H9 (cell line): Measurements from ENCODE around the gene CCL16. TPM values are rescaled to one million over a fixed set of nuclear protein-coding genes. Genes with fewer than 3 reads are reported as not detected.

Source experiments
- DNase-seq: peaks from one replicate; pipeline ENCODE4 v3.0.0-alpha.2; 2017
- H2AFZ ChIP-seq: one replicate; pipeline ENCODE4 v1.6.1; 2013; ENCODE audit warnings: mild to moderate bottlenecking, low read length, control low read depth, moderate library complexity
- H2AK5ac ChIP-seq: 2 replicates; pipeline ENCODE4 v1.6.1; 2013; ENCODE audit warnings: low read length, control low read depth, mixed read lengths; ENCODE audit not compliant: insufficient read length
- H2BK120ac ChIP-seq: one replicate; pipeline ENCODE4 v1.6.1; 2013; ENCODE audit warnings: low read depth, mild to moderate bottlenecking, low read length, control low read depth, inconsistent platforms; ENCODE audit not compliant: poor library complexity, severe bottlenecking
- H2BK12ac ChIP-seq: 2 replicates; pipeline ENCODE4 v1.6.1; 2013; ENCODE audit warnings: low read length, control low read depth, mixed read lengths, low read depth; ENCODE audit not compliant: insufficient read length
- H2BK15ac ChIP-seq: 2 replicates; pipeline ENCODE4 v1.6.1; 2013; ENCODE audit warnings: low read depth, low read length, control low read depth
- H2BK20ac ChIP-seq: one replicate; pipeline ENCODE4 v1.6.1; 2013; ENCODE audit warnings: low read depth, mild to moderate bottlenecking, low read length, control low read depth, inconsistent platforms; ENCODE audit not compliant: poor library complexity, severe bottlenecking
- H2BK5ac ChIP-seq: 2 replicates; pipeline ENCODE4 v1.6.1; 2013; ENCODE audit warnings: low read length, control low read depth, mixed read lengths; ENCODE audit not compliant: insufficient read length
- H3K14ac ChIP-seq: 2 replicates; pipeline ENCODE4 v1.6.1; 2013; ENCODE audit warnings: low read length, control low read depth; ENCODE audit not compliant: insufficient read depth
- H3K18ac ChIP-seq: 2 replicates; pipeline ENCODE4 v1.6.1; 2013; ENCODE audit warnings: low read depth, mild to moderate bottlenecking, mixed read lengths, low read length, control low read depth; ENCODE audit not compliant: insufficient read length
- H3K23ac ChIP-seq: 2 replicates; pipeline ENCODE4 v1.6.1; 2013; ENCODE audit warnings: low read length, control low read depth, mixed read lengths, low read depth; ENCODE audit not compliant: insufficient read length
- H3K23me2 ChIP-seq: 2 replicates; pipeline ENCODE4 v1.6.1; 2013; ENCODE audit warnings: low read depth, mild to moderate bottlenecking, mixed read lengths, low read length, control low read depth; ENCODE audit not compliant: insufficient read length, poor library complexity, severe bottlenecking
- H3K27ac ChIP-seq: 2 replicates; pipeline ENCODE4 v1.5.1; 2013; ENCODE audit warnings: low read length, control low read depth, mixed read lengths, low read depth; ENCODE audit not compliant: insufficient read length
- H3K27me3 ChIP-seq: 2 replicates; pipeline ENCODE4 v1.6.1; 2013; ENCODE audit warnings: low read length, control low read depth, inconsistent platforms; ENCODE audit not compliant: insufficient read depth
- H3K4ac ChIP-seq: 2 replicates; pipeline ENCODE4 v1.6.1; 2013; ENCODE audit warnings: low read depth, mild to moderate bottlenecking, control low read depth, inconsistent platforms, low read length, moderate library complexity
- H3K4me1 ChIP-seq: 2 replicates; pipeline ENCODE4 v1.6.1; 2013; ENCODE audit warnings: low read length, control low read depth, inconsistent platforms; ENCODE audit not compliant: insufficient read depth
- H3K4me2 ChIP-seq: 2 replicates; pipeline ENCODE4 v1.6.1; 2013; ENCODE audit warnings: low read length, control low read depth, mixed read lengths; ENCODE audit not compliant: insufficient read length, insufficient read depth
- H3K56ac ChIP-seq: 2 replicates; pipeline ENCODE4 v1.6.1; 2013; ENCODE audit warnings: low read depth, mild to moderate bottlenecking, mixed read lengths, low read length, control low read depth; ENCODE audit not compliant: insufficient read length
- H3K79me1 ChIP-seq: 2 replicates; pipeline ENCODE4 v1.6.1; 2013; ENCODE audit warnings: low read depth, mild to moderate bottlenecking, moderate library complexity, low read length, control low read depth, inconsistent platforms; ENCODE audit not compliant: insufficient read depth, poor library complexity, severe bottlenecking
- H3K79me2 ChIP-seq: 2 replicates; pipeline ENCODE4 v1.6.1; 2013; ENCODE audit warnings: low read length, control low read depth, inconsistent platforms; ENCODE audit not compliant: insufficient read depth
- H3K9ac ChIP-seq: 2 replicates; pipeline ENCODE4 v1.6.1; 2013; ENCODE audit warnings: low read length, control low read depth, mixed read lengths; ENCODE audit not compliant: insufficient read length; ENCODE audit errors: extremely low read depth
- H3K9me3 ChIP-seq: one replicate; pipeline ENCODE4 v1.6.1; 2013; ENCODE audit warnings: low read depth, low read length, inconsistent platforms; ENCODE audit not compliant: control insufficient read depth
- H3T11ph ChIP-seq: one replicate; pipeline ENCODE4 v1.6.1; 2013; ENCODE audit warnings: mild to moderate bottlenecking, low read length, control low read depth, inconsistent platforms
- H4K20me1 ChIP-seq: one replicate; pipeline ENCODE4 v1.6.1; 2013; ENCODE audit not compliant: control insufficient read depth, insufficient read length, insufficient read depth
- H4K5ac ChIP-seq: 2 replicates; pipeline ENCODE4 v1.6.1; 2013; ENCODE audit warnings: low read depth, mild to moderate bottlenecking, mixed read lengths, low read length, control low read depth; ENCODE audit not compliant: insufficient read length
- H4K8ac ChIP-seq: replicated peaks from 2 replicates; pipeline ENCODE4 v1.6.1; 2013; ENCODE audit warnings: low read length, control low read depth, mixed read lengths, low read depth; ENCODE audit not compliant: insufficient read length
- H4K91ac ChIP-seq: 2 replicates; pipeline ENCODE4 v1.6.1; 2013; ENCODE audit warnings: low read depth, mild to moderate bottlenecking, moderate library complexity, mixed read lengths, low read length, control low read depth; ENCODE audit not compliant: insufficient read length
- H3K27ac Mint-ChIP-seq, 3 experiments: 2 replicates in 2 of 3; 3 replicates in 1 of 3; pipeline ENCODE4 v1.8.0; 2020 to 2021; ENCODE audit warnings: mixed read lengths in 3 of 3, mild to moderate bottlenecking in 1 of 3, moderate library complexity in 1 of 3
- H3K27me3 Mint-ChIP-seq: 2 replicates; pipeline ENCODE4 v1.8.0; 2021; ENCODE audit warnings: low read depth, mild to moderate bottlenecking, moderate library complexity, mixed read lengths
- H3K36me3 Mint-ChIP-seq, 3 experiments: 2 replicates in 2 of 3; 3 replicates in 1 of 3; pipeline ENCODE4 v1.8.0; 2020 to 2021; ENCODE audit warnings: low read depth in 3 of 3, mixed read lengths in 3 of 3; ENCODE audit not compliant: insufficient read depth in 1 of 3
- H3K4me1 Mint-ChIP-seq, 2 experiments: 2 replicates each; pipeline ENCODE4 v1.8.0; 2020; ENCODE audit warnings: mixed read lengths in 2 of 2
- H3K4me3 Mint-ChIP-seq, 2 experiments: 2 replicates in 1 of 2; 3 replicates in 1 of 2; pipeline ENCODE4 v1.8.0; 2020 to 2021; ENCODE audit warnings: mild to moderate bottlenecking in 2 of 2, mixed read lengths in 2 of 2, moderate library complexity in 1 of 2
- H3K9me3 Mint-ChIP-seq, 2 experiments: 2 replicates in 1 of 2; 3 replicates in 1 of 2; pipeline ENCODE4 v1.8.0; 2020; ENCODE audit warnings: mild to moderate bottlenecking in 2 of 2, mixed read lengths in 2 of 2, moderate library complexity in 1 of 2
- WGBS: extraction: QIAGEN DNeasy Blood & Tissue Kit; methylation state at CpG from one replicate; pipeline ENCODE4 v1.1.7; 2013; ENCODE audit warnings: missing lambda C conversion rate, low lambda C conversion rate, mixed read lengths; ENCODE audit not compliant: insufficient read length; ENCODE audit errors: extremely low coverage; 5-methylcytosine and 5-hydroxymethylcytosine counted together
- total RNA-seq: library from RNA; stranded (reverse); gene quantifications from 2 replicates; pipeline ENCODE4 v1.2.1, GENCODE V29; 2021
- TF ChIP-seq, protein P1 (sequence below): fragments of 200-600 bp; sonication (generic); conservative IDR thresholded peaks from 3 replicates; pipeline ENCODE4 v1.8.0; 2021; ENCODE audit warnings: antibody characterized with exemption, mild to moderate bottlenecking

The CCL16 gene
- total RNA-seq, 1 experiment from 2014 or later, result not detected

DNA sequence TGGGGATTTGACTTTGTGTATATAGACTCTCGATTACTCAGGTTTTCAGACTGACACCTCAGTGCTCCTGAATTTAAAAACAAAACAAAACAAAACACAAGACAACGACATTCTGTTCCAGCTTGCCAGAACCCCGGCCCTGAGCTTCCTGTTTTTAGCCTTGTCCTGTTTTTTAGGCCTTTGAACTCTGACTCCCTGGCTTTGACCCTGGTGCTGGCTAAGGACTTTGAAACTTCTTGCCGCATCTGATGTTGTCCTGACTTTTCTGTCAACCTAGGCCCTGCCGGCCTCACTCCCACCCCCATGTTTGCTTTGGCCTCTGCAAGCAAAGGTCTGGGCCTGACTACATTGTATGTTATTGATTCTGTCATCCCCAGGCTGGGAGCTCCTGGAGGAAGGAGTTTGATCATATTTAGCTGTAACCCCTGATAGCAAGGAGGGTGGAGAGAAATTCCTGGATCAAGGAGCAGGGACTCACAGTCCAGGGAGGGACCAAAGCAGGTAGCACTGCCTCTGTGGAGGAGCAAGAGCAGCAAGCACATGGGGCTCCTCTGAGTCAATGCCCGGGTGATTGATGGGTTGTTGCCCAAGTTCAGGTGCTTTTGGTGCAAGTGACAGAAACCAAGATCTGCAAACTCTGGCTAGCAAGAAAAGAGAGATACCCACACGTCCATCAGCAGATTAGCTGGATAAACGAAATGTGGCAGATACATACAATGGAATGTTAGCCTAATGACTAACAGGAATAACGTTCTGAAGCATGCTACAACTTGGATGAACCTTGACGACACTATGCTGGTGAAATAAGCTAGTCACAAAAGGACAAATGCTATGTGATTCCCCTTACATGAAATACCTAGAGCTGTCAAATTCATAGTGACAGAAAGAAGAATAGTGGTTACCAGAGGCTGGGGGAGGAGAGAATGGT lies 7.7 kb downstream of the CCL16 start:
- DNase-seq, result no peak
- H4K20me1 ChIP-seq, result no peaks in the 10 kb centered on the region
- H3K14ac ChIP-seq, result no peak overlapping the region; the same call in 1 of the 2 replicates
- no CpG with 5 or more reads among the region's 10 CpGs for WGBS
- no peak overlapping the region for H2BK5ac ChIP-seq
- no peaks in the 10 kb centered on the region for H3K79me1 ChIP-seq
- H2BK12ac ChIP-seq, result no peak overlapping the region
- Mint-ChIP-seq H3K4me1 (peaks cover 5 to 11% of the 10 kb centered on the region in 2 experiments; a peak in 3 of 4 replicates), H3K27ac (no peak overlapping the region), H3K9me3 (no peaks in the 10 kb centered on the region), H3K36me3 (no peaks in the 10 kb centered on the region), H3K4me3 (no peak overlapping the region), H3K27me3 (peaks cover 1% of the 10 kb centered on the region; the same call in 1 of the 2 replicates)
- no peak overlapping the region for H2BK20ac ChIP-seq
- TF ChIP-seq, protein P1, sequence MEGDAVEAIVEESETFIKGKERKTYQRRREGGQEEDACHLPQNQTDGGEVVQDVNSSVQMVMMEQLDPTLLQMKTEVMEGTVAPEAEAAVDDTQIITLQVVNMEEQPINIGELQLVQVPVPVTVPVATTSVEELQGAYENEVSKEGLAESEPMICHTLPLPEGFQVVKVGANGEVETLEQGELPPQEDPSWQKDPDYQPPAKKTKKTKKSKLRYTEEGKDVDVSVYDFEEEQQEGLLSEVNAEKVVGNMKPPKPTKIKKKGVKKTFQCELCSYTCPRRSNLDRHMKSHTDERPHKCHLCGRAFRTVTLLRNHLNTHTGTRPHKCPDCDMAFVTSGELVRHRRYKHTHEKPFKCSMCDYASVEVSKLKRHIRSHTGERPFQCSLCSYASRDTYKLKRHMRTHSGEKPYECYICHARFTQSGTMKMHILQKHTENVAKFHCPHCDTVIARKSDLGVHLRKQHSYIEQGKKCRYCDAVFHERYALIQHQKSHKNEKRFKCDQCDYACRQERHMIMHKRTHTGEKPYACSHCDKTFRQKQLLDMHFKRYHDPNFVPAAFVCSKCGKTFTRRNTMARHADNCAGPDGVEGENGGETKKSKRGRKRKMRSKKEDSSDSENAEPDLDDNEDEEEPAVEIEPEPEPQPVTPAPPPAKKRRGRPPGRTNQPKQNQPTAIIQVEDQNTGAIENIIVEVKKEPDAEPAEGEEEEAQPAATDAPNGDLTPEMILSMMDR, result no peak
- no peak overlapping the region for H3K56ac ChIP-seq
- no peaks in the 10 kb centered on the region for H3K23me2 ChIP-seq
- no peak overlapping the region for H3K9ac ChIP-seq
- no peak overlapping the region for H4K8ac ChIP-seq
- no peak overlapping the region for H3K23ac ChIP-seq
- no peak overlapping the region for H2BK15ac ChIP-seq
- H3K4me1 ChIP-seq, result no peaks in the 10 kb centered on the region
- H3K27ac ChIP-seq, result no peak overlapping the region
- no peak overlapping the region for H4K5ac ChIP-seq
- H3K4me2 ChIP-seq, result no peak overlapping the region
- no peak overlapping the region for H3T11ph ChIP-seq
- H3K79me2 ChIP-seq, result no peaks in the 10 kb centered on the region
- no peak overlapping the region for H2AK5ac ChIP-seq
- no peak overlapping the region for H3K4ac ChIP-seq
- H3K9me3 ChIP-seq, result no peaks in the 10 kb centered on the region
- no peak overlapping the region for H4K91ac ChIP-seq
- no peak overlapping the region for H2AFZ ChIP-seq
- H3K18ac ChIP-seq, result no peak overlapping the region
- no peak overlapping the region for H2BK120ac ChIP-seq
- no peaks in the 10 kb centered on the region for H3K27me3 ChIP-seq
